Activated CD8-positive, alpha-beta memory T cell treated with anti-CD3 and anti-CD28 coated beads, Interleukin-2, amount 50 U/mL, for 1 hour (primary cell): ENCODE measurements around the gene UGT1A10.

ENCODE experiments used
- DNase-seq: peaks from one replicate; pipeline ENCODE4 v3.0.0-alpha.2; 2020; ENCODE audit errors: extremely low read depth

Gene UGT1A10

GRCh38 chr2:233773854-233774253 is 137.6 kb downstream of the UGT1A10 start:
- DNase-seq, result no peak

GRCh38 chr2:233775414-233775813 is 139.2 kb downstream of the UGT1A10 start:
- no peak for DNase-seq

GRCh38 chr2:233778030-233778429 is 141.8 kb downstream of the UGT1A10 start, which contains the start of gene MROH2A:
Gene MROH2A, plus strand, starts transcription at chr2:233778330. Its CDS starts 1,029 bp downstream, at chr2:233779359.
- no peak for DNase-seq

GRCh38 chr2:233779722-233780121 is 143.5 kb downstream of the UGT1A10 start:
- DNase-seq, result no peak

GRCh38 chr2:233780771-233781170 is 144.5 kb downstream of the UGT1A10 start:
- no peak for DNase-seq

GRCh38 chr2:233789554-233789953 is 153.3 kb downstream of the UGT1A10 start:
- no peak for DNase-seq

- no peak for DNase-seq
Observed at GRCh38 chr2:233791151-233791882, 155.1 kb downstream of the UGT1A10 start.

GRCh38 chr2:233791883-233792329 is 155.7 kb downstream of the UGT1A10 start:
- no peak for DNase-seq

- DNase-seq, result no peak
Observed at GRCh38 chr2:233792720-233793119, 156.5 kb downstream of the UGT1A10 start.

GRCh38 chr2:233793465-233794127 is 157.3 kb downstream of the UGT1A10 start:
- no peak for DNase-seq

GRCh38 chr2:233794128-233794658 is 157.9 kb downstream of the UGT1A10 start:
- DNase-seq, result no peak

- no peak for DNase-seq
Observed at GRCh38 chr2:233795735-233796171, 159.5 kb downstream of the UGT1A10 start.

- no peak for DNase-seq
Observed at GRCh38 chr2:233796254-233796653, 160.0 kb downstream of the UGT1A10 start.

GRCh38 chr2:233798335-233799086 is 162.3 kb downstream of the UGT1A10 start:
- no peak for DNase-seq

GRCh38 chr2:233799087-233799665 is 162.9 kb downstream of the UGT1A10 start:
- no peak for DNase-seq

GRCh38 chr2:233799716-233800115 is 163.5 kb downstream of the UGT1A10 start:
- DNase-seq, result no peak

- no peak for DNase-seq
Observed at GRCh38 chr2:233800208-233800607, 164.0 kb downstream of the UGT1A10 start.

GRCh38 chr2:233801357-233802131 is 165.3 kb downstream of the UGT1A10 start:
- no peak for DNase-seq

- DNase-seq, result no peak
Observed at GRCh38 chr2:233802132-233802815, 166.0 kb downstream of the UGT1A10 start.

- no peak for DNase-seq
Observed at GRCh38 chr2:233803292-233803911, 167.2 kb downstream of the UGT1A10 start.
